CD4-positive, alpha-beta T cell (primary cell): ENCODE data around the gene LCK. TPM values are rescaled to one million over a fixed set of nuclear protein-coding genes. Genes with fewer than 3 reads are reported as not detected.

Experiments used
- ATAC-seq: fragments of 200-7000 bp; cut with Tn5 transposase; one replicate; pipeline ENCODE4 v1.10.0; 2022; ENCODE audit warnings: mild to moderate bottlenecking; ENCODE audit not compliant: poor library complexity
- CTCF ChIA-PET: fragments of 350-600 bp; sonication (Branson Sonifier 250); formaldehyde crosslinking; loops from one replicate; lab custom pipeline; 2021; ENCODE audit warnings: antibody characterized with exemption, inconsistent platforms; lab: Charles Lee
- POLR2A ChIA-PET: fragments of 350-600 bp; sonication (Branson Sonifier 250); formaldehyde crosslinking; loops from one replicate; lab custom pipeline; 2021; ENCODE audit warnings: antibody characterized with exemption, inconsistent platforms; lab: Charles Lee
- DNase-seq, 14 experiments: peaks; one replicate each; pipeline ENCODE4 v3.0.0-alpha.2; 2013 to 2020; ENCODE audit warnings: mixed read lengths in 2 of 14
- H3K27ac ChIP-seq, 2 donors: one replicate each; pipeline versions ENCODE4 v1.5.1 to v1.7.0; 2013; ENCODE audit warnings: low read length in 2 of 2, low read depth in 1 of 2, mild to moderate bottlenecking in 1 of 2
- H3K27me3 ChIP-seq, 2 experiments: 1 replicate in 1 of 2; 2 replicates in 1 of 2; pipeline versions ENCODE4 v1.6.1 to v1.7.0; 2013; ENCODE audit warnings: low read length in 2 of 2, control low read depth in 1 of 2, mild to moderate bottlenecking in 1 of 2, moderate library complexity in 1 of 2; ENCODE audit not compliant: insufficient read depth in 2 of 2, control insufficient read depth in 1 of 2
- H3K36me3 ChIP-seq: one replicate; pipeline ENCODE4 v1.6.1; 2013; ENCODE audit warnings: low read length, control low read depth; ENCODE audit not compliant: insufficient read depth
- H3K4me1 ChIP-seq: one replicate; pipeline ENCODE4 v1.6.1; 2013; ENCODE audit warnings: low read length, control low read depth; ENCODE audit not compliant: insufficient read depth
- H3K4me3 ChIP-seq: one replicate; pipeline ENCODE4 v1.5.1; 2013; ENCODE audit warnings: mild to moderate bottlenecking, low read length, moderate library complexity
- H3K9me3 ChIP-seq, 2 experiments: 1 replicate in 1 of 2; 2 replicates in 1 of 2; pipeline versions ENCODE4 v1.6.1 to v1.7.0; 2013; ENCODE audit warnings: low read length in 2 of 2, mild to moderate bottlenecking in 2 of 2, control low read depth in 1 of 2, moderate library complexity in 1 of 2; ENCODE audit not compliant: control insufficient read depth in 1 of 2, insufficient read depth in 1 of 2
- H3K27ac Mint-ChIP-seq: one replicate; pipeline ENCODE4 v1.8.0; 2020; ENCODE audit warnings: mixed read lengths
- H3K27me3 Mint-ChIP-seq: one replicate; pipeline ENCODE4 v1.8.0; 2021; ENCODE audit warnings: mixed read lengths
- H3K36me3 Mint-ChIP-seq: one replicate; pipeline ENCODE4 v1.8.0; 2021; ENCODE audit warnings: low read depth, mixed read lengths
- H3K4me1 Mint-ChIP-seq: one replicate; pipeline ENCODE4 v1.8.0; 2021; ENCODE audit warnings: low read depth, mixed read lengths
- H3K4me3 Mint-ChIP-seq: one replicate; pipeline ENCODE4 v1.8.0; 2020; ENCODE audit warnings: mild to moderate bottlenecking, mixed read lengths
- H3K9me3 Mint-ChIP-seq: one replicate; pipeline ENCODE4 v1.8.0; 2020; ENCODE audit warnings: mixed read lengths
- intact Hi-C, 2 experiments: fragments of 100-400 bp; cut with DNase I in 1 of 2; cut with micrococcal nuclease in 1 of 2; formaldehyde crosslinking; loops; one replicate each; pipeline versions ENCODE4 v1.15.1 to v1.9.0; 2023 to 2025; cut with DNase I, micrococcal nuclease
- total RNA-seq, 174 experiments: library from RNA in 2 of 174; stranded (reverse) in 2 of 174; gene quantifications; one replicate each; pipeline ENCODE4 v1.2.3 and lab custom pipeline; 2021 to 2026
- TF ChIP-seq, protein P1 (sequence below): fragments of 200-600 bp; IDR thresholded peaks from one replicate; pipeline ENCODE4 v1.8.0; 2022; ENCODE audit warnings: antibody characterized with exemption, mild to moderate bottlenecking

LCK gene
- total RNA-seq, 2 experiments from 2014 or later = 187 to 188 TPM

DNA sequence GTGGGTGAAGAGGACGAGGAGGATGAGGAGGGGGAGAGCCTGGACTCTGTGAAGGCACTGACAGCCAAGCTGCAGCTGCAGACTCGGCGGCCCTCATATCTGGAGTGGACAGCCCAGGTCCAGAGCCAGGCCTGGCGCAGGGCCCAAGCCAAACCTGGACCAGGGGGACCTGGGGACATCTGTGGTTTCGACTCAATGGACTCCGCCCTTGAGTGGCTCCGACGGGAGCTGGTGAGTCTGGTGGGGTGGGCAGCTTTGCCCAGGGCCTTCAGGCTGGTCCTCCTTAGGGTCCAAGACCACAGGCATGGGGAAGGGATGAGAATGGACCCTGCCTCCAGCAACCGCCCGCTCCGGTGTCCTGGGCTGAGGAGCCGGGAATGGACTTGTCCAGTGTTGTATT, 3.6 kb upstream of the LCK start:
- no peak overlapping the region for H3K4me3 ChIP-seq
- DNase-seq (no peak), ATAC-seq (no peak)
- no peaks in the 10 kb centered on the region for H3K9me3 ChIP-seq
- no peaks in the 10 kb centered on the region for H3K27me3 ChIP-seq
- peak overlapping the region; percentile 87 to 94 for H3K27ac ChIP-seq
- Mint-ChIP-seq H3K9me3 (no peaks in the 10 kb centered on the region), H3K4me3 (no peak overlapping the region), H3K27ac (peak overlapping the region; percentile 99), H3K4me1 (peaks cover 57% of the 10 kb centered on the region), H3K36me3 (peaks cover 17% of the 10 kb centered on the region), H3K27me3 (no peaks in the 10 kb centered on the region)
- TF ChIP-seq, protein P1, sequence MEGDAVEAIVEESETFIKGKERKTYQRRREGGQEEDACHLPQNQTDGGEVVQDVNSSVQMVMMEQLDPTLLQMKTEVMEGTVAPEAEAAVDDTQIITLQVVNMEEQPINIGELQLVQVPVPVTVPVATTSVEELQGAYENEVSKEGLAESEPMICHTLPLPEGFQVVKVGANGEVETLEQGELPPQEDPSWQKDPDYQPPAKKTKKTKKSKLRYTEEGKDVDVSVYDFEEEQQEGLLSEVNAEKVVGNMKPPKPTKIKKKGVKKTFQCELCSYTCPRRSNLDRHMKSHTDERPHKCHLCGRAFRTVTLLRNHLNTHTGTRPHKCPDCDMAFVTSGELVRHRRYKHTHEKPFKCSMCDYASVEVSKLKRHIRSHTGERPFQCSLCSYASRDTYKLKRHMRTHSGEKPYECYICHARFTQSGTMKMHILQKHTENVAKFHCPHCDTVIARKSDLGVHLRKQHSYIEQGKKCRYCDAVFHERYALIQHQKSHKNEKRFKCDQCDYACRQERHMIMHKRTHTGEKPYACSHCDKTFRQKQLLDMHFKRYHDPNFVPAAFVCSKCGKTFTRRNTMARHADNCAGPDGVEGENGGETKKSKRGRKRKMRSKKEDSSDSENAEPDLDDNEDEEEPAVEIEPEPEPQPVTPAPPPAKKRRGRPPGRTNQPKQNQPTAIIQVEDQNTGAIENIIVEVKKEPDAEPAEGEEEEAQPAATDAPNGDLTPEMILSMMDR = no peak
- peaks cover 66% of the 10 kb centered on the region for H3K4me1 ChIP-seq
- no peaks in the 10 kb centered on the region for H3K36me3 ChIP-seq
- ChIA-PET POLR2A (interaction anchor here (1.2 to 21.2 kb wide), 12 partner anchors 7 to 147 kb away, joined by 3 to 543 read pairs (median 30); partner anchors contain the start of genes BSDC1, CCDC28B, HDAC1 and MARCKSL1), CTCF (interaction anchor here (0.8 to 4.5 kb wide), 17 partner anchors 8 to 90 kb away, joined by 3 to 48 read pairs (median 5); partner anchors contain the start of genes HDAC1 and IQCC)
- intact Hi-C loops = no loop called here

DNA sequence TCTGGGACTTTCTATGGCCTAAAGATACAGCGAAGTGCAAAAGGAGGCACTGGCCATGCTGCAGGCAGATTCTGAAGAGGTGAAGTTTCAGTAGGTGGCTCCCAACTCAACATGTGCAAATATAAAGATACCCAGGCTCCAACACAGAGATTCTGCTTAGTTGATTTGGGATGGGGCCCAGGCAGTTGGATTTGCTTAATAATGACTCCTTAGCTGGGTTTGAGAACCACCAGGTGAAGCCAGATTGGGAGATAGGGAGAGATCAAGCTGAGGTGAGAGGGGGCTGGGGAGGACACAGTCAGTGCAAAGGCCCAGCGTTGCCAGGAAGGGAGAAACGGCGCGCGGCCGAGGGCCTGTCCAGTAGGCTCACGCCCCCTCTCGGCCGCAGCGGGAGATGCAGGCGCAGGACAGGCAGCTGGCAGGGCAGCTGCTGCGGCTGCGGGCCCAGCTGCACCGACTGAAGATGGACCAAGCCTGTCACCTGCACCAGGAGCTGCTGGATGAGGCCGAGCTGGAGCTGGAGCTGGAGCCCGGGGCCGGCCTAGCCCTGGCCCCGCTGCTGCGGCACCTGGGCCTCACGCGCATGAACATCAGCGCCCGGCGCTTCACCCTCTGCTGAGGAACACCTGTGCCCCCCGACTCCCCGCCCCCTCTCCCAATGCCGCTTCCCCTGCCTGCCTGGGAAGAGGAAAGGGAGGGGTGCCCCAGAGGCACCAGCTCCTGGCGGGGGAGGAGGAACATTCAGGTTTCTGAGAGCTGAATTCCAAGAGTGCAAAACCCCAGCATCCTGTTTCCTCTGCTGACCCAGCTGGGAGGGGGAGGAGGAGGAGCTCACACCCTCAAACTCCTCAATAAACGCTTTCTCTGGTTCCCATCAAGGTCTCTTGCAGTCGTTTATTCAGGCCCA, 2.8 kb upstream of the LCK start:
- H3K4me1 Mint-ChIP-seq = peaks cover 58% of the 10 kb centered on the region
- intact Hi-C loops = no loop called here
- peak overlapping the region; percentile 86 for H3K4me3 Mint-ChIP-seq
- POLR2A ChIA-PET = interaction anchor here (0.8 to 21.2 kb wide), 17 partner anchors 8 to 146 kb away, joined by 3 to 543 read pairs (median 11); partner anchors contain the start of genes BSDC1, CCDC28B, HDAC1 and IQCC
- peaks cover 24% of the 10 kb centered on the region for H3K36me3 Mint-ChIP-seq
- ATAC-seq (no peak), DNase-seq (peak; percentile 56 to 86 (median 66))
- Histone ChIP-seq H3K9me3 (no peaks in the 10 kb centered on the region), H3K36me3 (no peaks in the 10 kb centered on the region), H3K27ac (peak overlapping the region; percentile 87 to 94), H3K4me1 (peaks cover 65% of the 10 kb centered on the region), H3K27me3 (no peaks in the 10 kb centered on the region), H3K4me3 (peak overlapping the region; percentile 41)
- no peaks in the 10 kb centered on the region for H3K27me3 Mint-ChIP-seq
- CTCF ChIA-PET = interaction anchor here (0.6 to 4.5 kb wide), 32 partner anchors 8 to 175 kb away, joined by 3 to 48 read pairs (median 4); partner anchors contain the start of genes HDAC1, IQCC, KPNA6 and MARCKSL1
- TF ChIP-seq, protein P1 = peak; percentile 92
- H3K27ac Mint-ChIP-seq = peak overlapping the region; percentile 99
- no peaks in the 10 kb centered on the region for H3K9me3 Mint-ChIP-seq

DNA sequence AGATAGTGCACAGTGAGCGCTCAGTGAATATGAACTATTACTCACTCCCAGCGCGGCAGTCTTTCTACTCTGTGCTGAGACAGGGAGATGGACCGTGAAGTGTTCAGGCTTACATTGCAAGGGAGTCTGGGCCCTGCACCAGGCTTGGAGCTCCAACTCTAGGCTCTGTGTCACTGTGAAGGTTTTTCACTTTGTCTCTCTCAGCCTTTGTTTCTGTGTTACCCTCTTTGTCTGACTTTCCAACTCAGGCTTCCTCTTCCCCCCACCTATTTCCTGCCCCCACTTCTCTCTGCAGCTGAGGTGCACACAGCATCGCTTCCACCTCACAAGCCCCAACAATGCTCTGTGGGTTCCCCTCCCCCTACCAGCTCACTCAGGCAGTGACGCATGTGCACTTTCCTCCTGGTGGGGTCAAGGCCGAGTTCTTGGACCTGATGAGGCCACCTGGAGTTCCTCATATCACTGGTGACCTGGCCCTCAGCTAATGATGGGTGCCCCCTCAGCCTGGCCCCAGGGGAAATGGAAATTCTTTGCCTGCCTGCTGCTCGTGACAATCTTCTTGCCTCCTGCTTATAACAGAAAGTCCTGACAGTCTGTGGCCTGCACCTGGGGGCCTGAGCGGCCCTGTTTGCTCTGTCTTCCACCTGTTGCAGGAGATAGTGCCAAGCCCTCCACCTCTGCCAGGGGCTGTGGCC, 1.1 kb upstream of the LCK start:
- DNase-seq (peak; percentile 65 to 95 (median 79)), ATAC-seq (peak; percentile 77)
- Histone ChIP-seq H3K4me3 (peak overlapping the region; percentile 71), H3K27me3 (no peaks in the 10 kb centered on the region), H3K9me3 (no peaks in the 10 kb centered on the region), H3K36me3 (no peaks in the 10 kb centered on the region), H3K27ac (peak overlapping the region; percentile 79 to 94), H3K4me1 (peaks cover 82% of the 10 kb centered on the region)
- Mint-ChIP-seq H3K27me3 (no peaks in the 10 kb centered on the region), H3K36me3 (peaks cover 35% of the 10 kb centered on the region), H3K4me1 (peaks cover 71% of the 10 kb centered on the region), H3K9me3 (no peaks in the 10 kb centered on the region), H3K27ac (peak overlapping the region; percentile 99), H3K4me3 (peak overlapping the region; percentile 98)
- CTCF ChIA-PET = interaction anchor here (0.6 to 4.5 kb wide), 7 partner anchors 10 to 86 kb away, joined by 3 to 48 read pairs (median 4); partner anchors contain the start of gene MARCKSL1
- TF ChIP-seq, protein P1 = no peak
- POLR2A ChIA-PET = interaction anchor here (0.8 to 21.2 kb wide), 24 partner anchors 10 to 605 kb away, joined by 3 to 543 read pairs (median 12); partner anchors contain the start of genes BSDC1, CCDC28B, EIF3I and HDAC1
- intact Hi-C loops = loop anchor here (1.0 to 5.0 kb wide), 8 partner anchors 10 to 122 kb away; partner anchors contain the start of genes CCDC28B (in 1 of the 2), EIF3I (in 1 of the 2) and TMEM234 (in 1 of the 2)
